SKM-1 treated with dmso at 0.1 percent for 144 hours (cell line): Measurements from ENCODE around the gene VSIG1.

Experiments
- DNase-seq: peaks from one replicate; lab custom pipeline; 2025; ENCODE audit not compliant: unreplicated experiment; lab: John Stamatoyannopoulos, UW

VSIG1 gene

DNA sequence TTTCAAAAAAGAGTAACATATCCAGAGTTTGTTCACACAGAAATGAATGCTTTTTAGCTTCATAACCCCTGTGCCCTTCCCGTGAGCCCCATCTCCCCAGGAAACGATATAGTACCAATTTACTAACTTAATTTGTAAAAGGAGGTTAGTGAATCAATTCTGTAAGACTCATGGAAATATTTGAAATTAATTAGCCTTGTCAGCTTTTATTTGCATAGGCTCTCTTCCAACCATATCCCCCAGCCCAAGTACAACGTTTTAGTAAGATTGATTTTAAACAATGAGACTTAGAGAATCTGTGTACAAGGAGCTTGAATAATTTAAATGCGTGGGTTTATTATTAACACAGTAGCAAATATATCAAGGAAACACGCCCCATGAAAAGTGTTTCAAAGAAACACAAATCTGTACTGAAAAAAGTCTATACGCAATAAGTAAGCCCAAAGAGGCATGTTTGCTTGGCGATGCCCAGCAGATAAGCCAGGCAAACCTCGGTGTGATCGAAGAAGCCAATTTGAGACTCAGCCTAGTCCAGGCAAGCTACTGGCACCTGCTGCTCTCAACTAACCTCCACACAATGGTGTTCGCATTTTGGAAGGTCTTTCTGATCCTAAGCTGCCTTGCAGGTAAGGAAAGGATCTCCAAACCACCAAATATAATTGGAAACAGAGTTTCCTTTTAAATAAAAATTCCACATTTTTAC is at the start of gene VSIG1:
Gene VSIG1 (plus strand): TSS at position 512 of the 703 bp plus-strand sequence. CDS start 66 bp downstream, at position 578.
- no peak for DNase-seq

DNA sequence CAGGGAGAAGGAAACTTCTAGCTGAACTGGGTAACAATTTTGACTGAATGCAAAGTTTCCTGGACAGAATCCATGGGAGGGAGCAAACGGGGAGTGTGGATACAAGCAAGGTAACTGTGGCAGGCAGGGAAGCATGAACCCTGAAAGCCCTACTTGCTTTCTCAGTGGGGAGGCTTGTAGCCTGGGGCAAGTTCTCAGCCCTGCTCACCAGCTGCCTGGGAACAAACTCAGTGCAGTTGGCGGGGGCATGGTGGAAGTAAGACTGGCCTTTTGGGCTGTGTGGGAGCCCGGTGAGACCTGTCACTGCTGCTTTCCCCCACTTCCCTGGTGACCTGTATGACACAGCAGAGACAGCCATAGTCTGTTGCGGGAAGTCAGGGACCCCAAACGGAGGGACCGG is 48.7 kb upstream of the VSIG1 start:
- DNase-seq: no peak

DNA sequence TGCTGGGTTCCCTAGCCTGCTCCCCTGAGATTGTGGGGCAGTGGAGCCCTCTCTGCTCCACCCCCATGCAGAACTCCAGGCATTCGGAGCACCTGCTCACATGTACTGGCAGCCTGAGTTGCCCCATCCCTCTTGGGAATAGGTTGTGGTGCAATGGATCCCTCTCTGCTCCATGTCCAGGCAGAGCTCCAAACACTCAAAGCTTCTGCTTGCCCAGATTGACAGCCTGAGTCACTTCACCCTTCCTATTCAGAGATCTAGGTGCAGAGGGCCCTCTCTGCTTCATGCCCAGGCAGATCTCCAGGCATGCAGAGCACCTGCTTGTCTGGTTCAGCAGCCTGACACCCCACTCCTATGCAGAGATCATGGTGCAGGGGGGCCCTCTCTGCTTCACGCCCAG is 44.1 kb upstream of the VSIG1 start:
- no peak for DNase-seq

DNA sequence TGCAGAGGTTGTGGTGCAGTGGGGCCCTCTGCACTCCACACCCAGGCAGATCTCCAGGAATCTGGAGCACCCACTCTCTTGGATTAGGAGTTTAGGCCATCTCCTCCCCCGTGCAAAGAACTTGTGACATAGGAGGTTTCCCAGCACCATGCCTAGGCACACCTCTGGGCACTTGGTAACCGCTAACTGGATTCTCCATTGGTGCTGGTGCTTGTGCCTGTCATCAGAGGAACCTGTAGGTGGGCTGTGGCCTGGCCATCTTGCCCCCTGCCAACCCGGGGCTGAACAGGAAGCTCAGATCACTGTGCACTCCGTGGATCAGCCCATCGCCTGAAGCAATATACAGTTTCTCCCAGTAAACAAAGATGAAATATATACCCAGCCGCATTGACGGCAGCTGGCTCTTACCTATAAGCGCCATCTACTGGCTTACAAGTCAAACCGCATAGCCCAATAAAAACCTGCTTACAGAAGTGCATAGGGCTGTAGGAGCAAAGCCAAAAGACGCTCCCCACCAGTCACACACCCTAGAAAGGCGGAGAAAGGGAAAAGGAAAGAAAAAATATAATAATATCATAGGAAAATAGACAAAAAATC is 43.5 kb upstream of the VSIG1 start:
- DNase-seq: peak; percentile 8

DNA sequence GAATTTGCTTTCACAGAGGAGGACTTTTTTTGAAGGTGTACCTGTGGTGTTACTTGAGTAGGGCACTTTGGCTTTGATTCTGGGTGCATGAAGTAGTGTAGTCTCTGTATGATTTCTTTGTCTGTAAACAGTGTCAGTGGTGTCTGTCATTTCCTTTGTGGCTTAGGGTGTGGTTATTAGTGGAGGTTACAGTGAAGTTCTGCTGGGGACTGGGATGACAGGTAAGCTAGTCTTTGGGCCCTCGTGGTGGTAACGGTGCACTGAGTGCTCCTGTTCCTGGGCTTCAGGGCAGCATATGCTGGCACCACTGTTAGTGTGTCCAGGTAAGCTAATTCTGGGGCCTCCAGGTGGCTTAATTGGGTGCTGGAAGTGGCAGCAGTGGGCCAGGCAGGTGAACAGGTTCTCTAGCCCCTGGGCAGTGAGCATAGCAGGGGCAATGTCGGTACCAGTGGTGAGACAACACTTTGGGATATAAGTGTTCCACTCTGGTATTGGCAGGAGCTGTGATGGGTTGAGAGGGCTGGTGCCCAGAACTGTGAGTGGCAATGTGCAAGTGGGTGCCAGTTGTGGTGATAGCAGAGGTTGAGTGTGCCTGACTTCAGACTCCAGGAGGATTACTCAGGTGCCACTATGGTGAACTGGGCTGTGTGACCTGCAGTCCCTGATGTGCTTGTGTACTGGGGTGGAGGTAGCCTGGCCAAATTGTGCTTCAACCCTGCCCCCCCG is 26.0 kb upstream of the VSIG1 start:
- DNase-seq: no peak

DNA sequence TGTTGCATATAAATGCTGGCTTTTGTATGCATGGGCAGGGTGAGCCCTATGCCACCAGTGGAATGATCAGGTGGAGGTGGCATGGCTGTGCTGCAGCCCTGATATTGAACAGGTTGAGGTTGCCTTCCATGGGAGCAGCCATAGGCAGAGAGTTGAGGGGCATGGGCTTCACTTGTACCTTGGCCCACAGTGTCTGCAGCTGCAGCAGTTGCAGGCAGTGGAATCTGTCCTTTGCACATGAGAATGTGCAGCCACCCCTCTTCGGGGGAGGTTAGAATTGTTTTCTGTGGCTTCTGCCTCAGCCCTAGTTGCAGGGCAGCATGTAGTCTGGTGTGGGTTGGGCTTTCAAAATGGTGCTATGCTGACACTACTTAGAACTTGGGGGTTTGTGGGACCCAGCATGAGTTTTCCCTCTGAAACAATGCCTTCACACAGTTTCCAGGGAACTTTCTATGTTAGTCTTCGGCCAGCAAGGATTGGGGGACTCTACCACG is 25.4 kb upstream of the VSIG1 start:
- DNase-seq: no peak

DNA sequence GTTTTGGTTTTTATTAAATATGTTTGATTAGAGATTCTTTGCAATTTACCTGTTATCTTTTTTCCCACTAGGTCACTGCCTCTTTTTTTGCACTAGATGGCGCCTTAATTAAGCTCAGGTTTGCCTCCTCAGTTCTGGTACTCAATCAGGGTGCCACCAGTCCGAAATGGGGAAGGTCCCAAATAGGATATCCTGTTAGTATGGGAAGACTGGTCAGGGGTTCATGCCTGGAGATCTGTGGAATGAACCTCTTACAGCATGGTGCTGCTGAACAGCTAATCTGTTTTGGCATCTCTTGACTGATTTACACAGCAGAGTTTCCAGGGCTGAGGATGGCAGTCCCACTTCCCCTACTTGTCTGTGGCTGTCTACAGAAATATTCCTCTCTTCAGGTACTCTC is 24.2 kb upstream of the VSIG1 start:
- no peak for DNase-seq

DNA sequence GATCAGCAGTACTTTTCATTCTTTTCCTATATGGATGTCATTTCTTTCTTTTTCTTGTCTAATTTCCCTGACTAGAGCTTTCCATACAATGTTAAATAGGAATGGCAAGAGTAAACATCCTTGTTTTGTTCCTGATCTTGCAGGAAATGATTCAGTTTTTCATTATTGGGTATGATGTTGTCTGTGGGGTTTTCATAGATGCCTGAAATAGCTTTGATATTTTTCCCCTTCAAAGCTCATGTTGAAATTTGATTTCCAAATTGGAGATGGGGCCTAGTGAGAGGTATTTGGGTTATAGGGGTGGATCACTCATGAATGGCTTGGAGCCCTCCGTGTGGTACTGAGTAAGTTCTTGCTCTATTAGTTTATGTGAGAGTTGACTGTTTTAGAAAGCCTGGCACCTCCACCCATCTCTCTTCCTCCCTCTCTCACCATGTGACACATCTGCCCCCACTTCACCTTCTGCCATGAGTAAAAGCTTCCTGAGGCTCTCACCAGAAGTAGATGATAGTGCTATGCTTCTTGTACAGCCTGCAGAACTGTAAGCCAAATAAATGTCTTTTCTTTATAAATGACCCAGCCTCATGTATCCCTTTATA is 22.3 kb upstream of the VSIG1 start:
- DNase-seq: no peak

DNA sequence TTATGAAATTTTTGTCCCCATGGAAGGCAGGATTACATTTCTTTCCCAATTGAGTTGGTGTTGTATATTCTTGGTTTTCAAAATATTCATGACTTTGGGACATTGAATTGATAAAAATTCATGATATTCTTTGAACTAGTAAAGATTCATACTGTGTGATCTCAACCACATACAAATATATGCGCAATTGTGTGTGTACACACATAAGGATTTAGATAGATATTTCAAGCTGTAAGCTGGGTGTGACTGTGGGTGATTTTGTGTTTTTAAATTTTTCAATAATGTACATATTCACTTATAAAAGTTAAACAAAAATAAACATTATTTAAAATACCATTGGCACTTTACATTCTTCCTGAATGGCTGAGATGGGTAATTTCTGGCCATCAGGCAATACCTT is 19.5 kb upstream of the VSIG1 start:
- no peak for DNase-seq

DNA sequence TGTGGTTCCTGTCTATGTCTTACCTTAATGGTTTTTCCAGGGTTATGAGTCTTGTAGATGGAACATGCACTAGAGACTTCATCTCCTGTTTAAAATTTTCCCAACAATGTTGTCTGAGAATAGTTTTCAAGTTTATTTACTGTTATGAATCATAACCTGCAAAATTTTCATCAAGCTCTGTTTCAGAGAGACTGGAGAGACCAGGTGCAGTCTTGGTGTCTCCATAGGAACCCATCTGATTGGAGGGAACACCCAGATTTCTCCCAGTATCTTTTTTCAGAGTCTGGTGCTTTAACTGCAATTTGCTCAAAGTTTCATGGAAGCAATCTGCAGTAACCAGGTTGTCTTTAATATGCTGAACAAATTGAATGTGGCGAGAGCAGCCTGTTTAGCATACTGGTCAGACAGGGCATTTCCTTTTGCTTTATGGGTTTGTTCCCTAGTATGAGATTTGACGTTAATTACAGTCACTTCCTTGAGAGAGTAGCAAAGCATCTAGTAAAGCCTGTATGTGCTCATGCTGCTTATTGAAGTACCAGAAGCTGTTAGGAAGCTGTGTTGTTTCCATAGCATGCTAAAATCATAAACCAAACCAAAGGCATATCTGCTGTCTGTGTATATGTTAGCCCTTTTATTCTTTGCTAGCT is 18.8 kb upstream of the VSIG1 start:
- DNase-seq: no peak

DNA sequence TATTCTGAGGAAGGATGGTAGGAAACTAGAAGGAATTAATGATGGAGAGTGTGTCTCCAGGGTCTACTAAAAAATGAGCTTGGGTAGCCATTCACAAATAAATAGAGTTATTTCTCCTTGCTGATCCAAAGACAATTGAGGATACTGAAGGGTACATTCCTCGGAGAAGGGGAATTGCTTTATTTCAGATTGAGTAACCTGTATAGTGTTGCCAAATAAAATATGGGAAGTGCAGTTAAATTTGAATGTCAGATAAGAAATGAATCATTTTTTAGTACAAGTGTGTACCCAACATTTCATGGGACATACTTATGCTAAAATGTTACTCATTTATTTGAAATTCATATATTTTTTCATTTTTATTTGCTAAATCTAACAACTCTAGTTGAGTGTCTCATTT is 16.0 kb upstream of the VSIG1 start:
- no peak for DNase-seq

DNA sequence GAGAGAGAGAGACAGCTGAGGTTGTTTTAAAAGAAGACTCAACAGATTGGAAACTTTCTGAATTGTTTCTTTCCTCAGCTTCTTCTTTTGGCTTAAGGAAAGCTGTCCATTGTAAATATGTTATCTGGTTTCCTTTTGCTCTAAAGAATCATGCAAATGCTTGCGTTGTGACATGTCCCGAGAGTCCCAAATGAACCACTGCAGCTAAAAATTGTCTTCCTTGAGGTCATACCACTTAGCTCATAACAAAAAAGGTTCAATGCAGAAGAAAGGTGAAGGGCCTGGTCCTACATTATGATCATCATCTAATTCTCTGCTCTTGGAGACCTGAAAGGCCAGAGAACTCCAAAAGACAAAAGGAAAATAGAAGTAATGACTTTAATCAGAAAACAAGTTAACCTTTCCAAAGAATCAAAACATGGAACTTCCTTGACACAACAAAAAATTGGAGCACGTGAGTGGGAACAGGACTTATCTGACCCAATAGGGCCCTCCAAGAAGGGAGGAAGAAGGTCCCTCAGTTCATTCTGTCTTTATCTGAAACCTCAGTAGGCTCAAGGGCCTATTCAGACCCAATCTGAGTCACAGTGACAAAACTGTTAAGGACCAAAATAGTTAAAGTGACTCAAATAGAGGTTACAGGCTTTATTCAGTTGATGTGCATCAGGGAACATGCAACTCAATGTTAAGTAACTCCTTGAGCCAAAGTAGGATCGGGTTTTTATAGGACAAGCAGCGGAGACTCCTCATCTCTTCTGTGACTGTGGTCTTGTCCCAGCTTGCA is 14.7 kb upstream of the VSIG1 start:
- no peak for DNase-seq

DNA sequence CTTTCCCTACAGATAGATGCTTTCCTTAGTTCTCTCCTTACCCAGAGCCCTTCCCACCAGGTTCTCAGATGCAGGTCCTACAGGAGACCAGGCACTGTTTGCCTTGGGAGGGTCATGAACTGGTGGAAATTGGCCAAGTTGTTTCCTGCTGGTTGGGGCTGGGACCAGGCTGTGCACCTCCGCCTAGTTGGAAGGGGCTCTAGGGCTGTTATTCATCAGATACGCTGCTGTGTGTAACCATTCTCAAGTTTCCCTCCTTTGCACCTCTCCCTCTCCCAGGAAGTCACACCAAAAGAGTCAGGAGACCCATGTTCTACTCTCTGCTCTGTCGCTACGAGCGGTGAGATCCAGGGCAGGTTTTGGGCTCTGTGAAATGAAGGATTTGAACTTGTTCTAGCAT is 11.9 kb upstream of the VSIG1 start:
- DNase-seq: no peak

DNA sequence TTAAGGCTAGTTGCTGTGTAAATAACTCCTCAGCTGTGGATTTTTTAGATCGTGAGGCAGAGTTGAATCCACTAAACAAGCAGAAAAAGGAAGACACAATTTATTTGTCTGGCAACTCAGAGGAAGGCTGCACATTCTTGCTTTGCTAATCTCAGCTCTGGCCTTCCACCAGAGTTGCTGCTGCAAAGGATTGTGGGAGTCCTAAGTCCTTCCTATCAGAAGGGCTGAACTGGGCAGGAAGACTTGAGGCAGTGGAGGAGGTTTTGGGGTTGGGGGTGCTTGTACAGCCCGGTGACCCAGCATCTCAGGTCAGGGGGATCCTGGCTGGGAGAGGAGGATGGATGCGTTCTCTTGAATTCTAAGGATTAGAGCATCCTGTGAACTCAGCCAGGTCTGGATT is 11.0 kb upstream of the VSIG1 start:
- DNase-seq: no peak

DNA sequence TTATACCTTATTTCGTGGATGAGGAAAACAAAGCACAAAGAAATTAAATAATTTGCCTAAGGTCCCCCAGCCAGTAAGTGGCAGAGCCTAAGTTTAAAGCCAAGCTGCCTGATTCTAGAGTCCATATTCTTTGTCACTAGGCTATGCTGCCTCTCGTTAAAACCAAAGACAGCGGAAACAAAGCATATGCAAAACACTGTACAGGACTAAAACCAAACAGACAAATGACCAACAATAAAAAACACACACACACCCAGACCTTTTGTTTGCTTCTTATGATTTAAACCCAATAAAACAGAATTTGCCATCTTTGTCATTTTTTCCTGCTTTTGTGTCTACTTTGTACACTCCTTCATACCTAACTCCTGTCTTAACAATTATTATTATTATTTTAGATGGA is 10.1 kb upstream of the VSIG1 start:
- DNase-seq: no peak

DNA sequence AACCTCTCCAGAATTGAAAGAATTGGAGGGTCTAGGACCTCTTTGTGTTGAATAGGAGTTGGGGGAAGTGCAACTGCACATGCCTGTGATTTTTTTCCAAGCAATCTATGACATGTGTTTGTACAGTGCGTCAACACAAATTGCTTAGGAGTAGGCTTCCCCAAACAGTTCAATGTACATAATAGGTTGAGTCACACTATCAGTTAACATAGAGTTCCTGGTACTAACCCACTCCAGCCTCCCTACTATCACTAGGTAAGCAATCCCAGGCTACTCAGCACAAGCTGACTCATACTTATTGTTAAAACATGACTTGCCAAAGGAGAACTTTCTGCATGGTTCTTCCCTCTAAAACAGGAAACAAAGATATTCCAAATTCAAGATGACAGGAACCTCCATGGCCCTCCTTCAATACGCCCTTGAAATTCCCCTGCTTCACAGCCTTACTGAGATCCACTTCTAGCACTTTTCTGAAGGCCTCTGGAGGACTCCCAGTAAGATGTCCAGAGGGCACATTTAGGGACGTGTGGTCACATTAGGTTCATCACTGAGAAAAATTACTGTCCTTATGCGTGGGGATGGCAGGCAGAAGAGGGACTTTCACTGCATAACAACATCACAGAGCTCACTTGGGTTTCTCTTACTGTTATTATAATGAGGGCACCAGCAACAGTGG is 8.4 kb upstream of the VSIG1 start:
- DNase-seq: no peak

DNA sequence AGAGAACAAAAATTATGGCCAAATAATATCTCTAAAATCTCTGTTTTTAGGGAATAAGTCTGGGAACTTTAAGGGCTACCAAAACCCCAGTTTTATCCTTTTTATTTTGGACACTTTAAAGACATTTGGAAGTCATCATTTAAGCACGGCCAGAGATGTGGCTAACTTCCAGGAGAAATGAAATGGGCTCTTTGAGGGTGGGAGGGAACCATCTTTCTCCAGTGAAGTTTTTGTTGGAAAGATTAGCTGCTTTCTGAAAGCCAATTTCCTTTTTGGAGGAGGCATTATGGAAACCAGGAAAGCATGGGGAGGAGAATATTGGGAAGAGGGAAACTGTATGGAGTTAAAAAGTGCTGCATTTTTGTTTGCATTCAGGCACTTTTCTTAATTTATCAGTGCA is 4.8 kb downstream of the VSIG1 start:
- no peak for DNase-seq

DNA sequence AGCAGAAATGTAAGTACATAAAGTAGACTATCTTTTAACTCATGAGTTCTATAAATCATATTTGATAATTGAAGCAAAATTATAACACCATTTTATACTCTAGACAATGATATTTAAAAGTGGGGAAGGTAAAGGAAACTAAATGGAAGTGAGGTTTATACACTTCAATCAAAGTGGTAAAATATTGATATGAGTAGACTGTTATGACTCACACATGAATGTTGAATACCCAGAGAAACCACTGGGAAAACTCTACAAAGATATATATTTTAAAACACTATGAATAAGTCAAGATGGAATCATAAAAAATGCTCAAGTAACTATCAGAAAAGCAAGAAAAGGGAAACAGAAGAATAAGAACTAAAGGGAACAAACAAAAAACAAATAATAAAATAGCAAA is 8.4 kb downstream of the VSIG1 start:
- DNase-seq: no peak

DNA sequence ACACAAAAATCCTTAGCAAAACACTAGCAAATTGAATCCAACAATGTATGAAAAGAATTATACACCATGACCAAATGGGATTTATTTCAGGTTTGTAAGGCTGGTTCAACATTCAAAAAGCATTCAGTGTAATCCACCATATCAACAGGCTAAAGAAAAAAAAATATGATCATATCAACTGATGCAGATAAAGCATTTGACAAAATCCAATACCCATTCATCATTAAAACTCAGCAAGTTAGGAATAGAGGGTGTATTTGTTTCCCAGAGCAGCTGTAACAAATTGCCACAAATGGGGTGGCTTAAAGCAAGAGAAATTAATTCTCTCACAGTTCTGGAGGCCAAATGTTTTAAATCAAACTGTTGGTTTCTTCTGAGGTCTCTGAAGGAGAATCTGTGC is 10.7 kb downstream of the VSIG1 start:
- no peak for DNase-seq

DNA sequence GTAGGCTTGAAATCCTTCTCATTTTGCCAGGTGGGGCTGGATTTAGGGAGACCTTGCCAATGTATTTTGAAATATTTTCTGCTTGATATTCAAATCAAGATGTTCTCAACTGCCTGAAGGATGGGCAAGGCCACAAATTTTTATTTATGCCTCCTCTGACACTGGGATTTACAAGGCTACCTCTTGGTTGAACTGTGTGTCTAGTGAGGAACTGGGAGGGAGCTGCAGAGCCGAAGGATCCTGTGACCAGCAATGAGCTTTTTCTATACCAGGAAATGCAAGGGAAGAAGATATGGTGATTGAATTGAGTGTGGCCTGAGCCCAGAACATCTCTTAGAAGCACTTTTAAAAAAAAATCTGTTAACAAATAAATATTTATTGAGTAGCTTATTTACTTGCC is 14.9 kb downstream of the VSIG1 start:
- no peak for DNase-seq
